GM06990 (cell line): Measurements from ENCODE around the gene CACNA2D2.

Experiments
- DNase-seq: peaks from one replicate; pipeline ENCODE4 v3.0.0-alpha.2; 2011; ENCODE audit not compliant: insufficient read length; ENCODE audit errors: extremely low read depth
- H3K27me3 ChIP-seq: replicated peaks from 2 replicates; pipeline ENCODE4 v1.6.0; 2011; ENCODE audit warnings: low read length; ENCODE audit not compliant: control insufficient read depth, insufficient read depth
- H3K36me3 ChIP-seq: 2 replicates; pipeline ENCODE4 v1.5.1; 2011; ENCODE audit warnings: low read length; ENCODE audit not compliant: control insufficient read depth, insufficient read depth
- H3K4me3 ChIP-seq: replicated peaks from 2 replicates; pipeline ENCODE4 v1.5.1; 2011; ENCODE audit warnings: low read depth, mild to moderate bottlenecking, control low read depth, low read length
- TF ChIP-seq, protein P1 (sequence below): IDR thresholded peaks from 2 replicates; pipeline ENCODE4 v1.5.1; 2011; ENCODE audit warnings: low read length, control low read depth, mild to moderate bottlenecking, inconsistent platforms; ENCODE audit not compliant: insufficient read depth, poor library complexity, severe bottlenecking

CACNA2D2 gene

GRCh38 chr3:50350527-50351322, 152.7 kb downstream of the CACNA2D2 start, which contains the start of the genes CYB561D2 and NPRL2:
Gene CYB561D2, plus strand, starts transcription at chr3:50350862. Its CDS starts 572 bp downstream, at chr3:50351434.
Gene NPRL2, minus strand, starts transcription at chr3:50350775. Its CDS starts 123 bp downstream, at chr3:50350652.
- H3K36me3 ChIP-seq, result peaks cover 31% of the 10 kb centered on the region
- DNase-seq, result peak; percentile 99
- H3K27me3 ChIP-seq, result no peaks in the 10 kb centered on the region
- peak within 1 kb of the TSS; percentile 77 for H3K4me3 ChIP-seq
- TF ChIP-seq, protein P1, sequence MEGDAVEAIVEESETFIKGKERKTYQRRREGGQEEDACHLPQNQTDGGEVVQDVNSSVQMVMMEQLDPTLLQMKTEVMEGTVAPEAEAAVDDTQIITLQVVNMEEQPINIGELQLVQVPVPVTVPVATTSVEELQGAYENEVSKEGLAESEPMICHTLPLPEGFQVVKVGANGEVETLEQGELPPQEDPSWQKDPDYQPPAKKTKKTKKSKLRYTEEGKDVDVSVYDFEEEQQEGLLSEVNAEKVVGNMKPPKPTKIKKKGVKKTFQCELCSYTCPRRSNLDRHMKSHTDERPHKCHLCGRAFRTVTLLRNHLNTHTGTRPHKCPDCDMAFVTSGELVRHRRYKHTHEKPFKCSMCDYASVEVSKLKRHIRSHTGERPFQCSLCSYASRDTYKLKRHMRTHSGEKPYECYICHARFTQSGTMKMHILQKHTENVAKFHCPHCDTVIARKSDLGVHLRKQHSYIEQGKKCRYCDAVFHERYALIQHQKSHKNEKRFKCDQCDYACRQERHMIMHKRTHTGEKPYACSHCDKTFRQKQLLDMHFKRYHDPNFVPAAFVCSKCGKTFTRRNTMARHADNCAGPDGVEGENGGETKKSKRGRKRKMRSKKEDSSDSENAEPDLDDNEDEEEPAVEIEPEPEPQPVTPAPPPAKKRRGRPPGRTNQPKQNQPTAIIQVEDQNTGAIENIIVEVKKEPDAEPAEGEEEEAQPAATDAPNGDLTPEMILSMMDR, result no peak

GRCh38 chr3:50350213-50350526, 153.3 kb downstream of the CACNA2D2 start:
- Histone ChIP-seq H3K4me3 (peak overlapping the region; percentile 77), H3K27me3 (no peaks in the 10 kb centered on the region), H3K36me3 (peaks cover 28% of the 10 kb centered on the region)
- no peak for DNase-seq
- TF ChIP-seq, protein P1, result no peak

DNA sequence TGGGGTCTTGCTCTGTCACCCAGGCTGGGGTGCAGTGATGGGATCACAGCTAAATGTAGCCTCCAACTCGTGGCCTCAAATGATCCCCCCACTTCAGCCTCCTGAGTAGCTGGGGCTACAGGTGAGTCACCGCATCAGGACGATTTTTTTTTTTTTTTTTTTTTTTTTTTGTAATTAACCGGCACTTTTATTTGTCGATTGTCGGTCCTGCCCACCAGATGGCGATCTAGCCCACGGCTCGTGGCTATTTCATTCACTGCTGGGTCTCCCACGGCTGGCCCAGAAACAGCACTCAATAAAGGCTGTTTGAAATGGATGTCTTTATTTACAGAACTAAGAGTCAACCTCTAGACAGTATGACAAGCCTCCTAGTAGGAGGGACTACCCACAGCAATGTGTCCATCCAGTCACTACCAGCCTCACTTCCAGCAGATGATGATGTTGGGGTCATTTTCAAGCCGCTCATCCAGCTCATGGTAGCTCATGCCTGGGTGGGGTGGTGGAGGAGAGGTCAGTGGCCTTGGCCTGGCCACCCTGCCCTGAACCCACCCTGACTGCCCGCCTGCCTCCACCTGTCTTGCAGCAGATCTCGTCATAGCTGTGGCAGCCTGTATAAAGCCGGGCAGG, 156.1 kb downstream of the CACNA2D2 start:
- no peak for DNase-seq
- H3K27me3 ChIP-seq, result no peaks in the 10 kb centered on the region
- no peak overlapping the region for H3K4me3 ChIP-seq
- peaks cover 11% of the 10 kb centered on the region for H3K36me3 ChIP-seq
- TF ChIP-seq, protein P1, result peak; percentile 66

- Histone ChIP-seq H3K36me3 (peaks cover 11% of the 10 kb centered on the region), H3K27me3 (no peaks in the 10 kb centered on the region), H3K4me3 (peak within 1 kb of the TSS; percentile 46)
- TF ChIP-seq, protein P1, result no peak
- DNase-seq, result peak; percentile 79
Observed at GRCh38 chr3:50345586-50346234, 157.7 kb downstream of the CACNA2D2 start, which contains the start of gene ZMYND10. Gene ZMYND10, minus strand, starts transcription at chr3:50345732. Its CDS starts 153 bp downstream, at chr3:50345579.

DNA sequence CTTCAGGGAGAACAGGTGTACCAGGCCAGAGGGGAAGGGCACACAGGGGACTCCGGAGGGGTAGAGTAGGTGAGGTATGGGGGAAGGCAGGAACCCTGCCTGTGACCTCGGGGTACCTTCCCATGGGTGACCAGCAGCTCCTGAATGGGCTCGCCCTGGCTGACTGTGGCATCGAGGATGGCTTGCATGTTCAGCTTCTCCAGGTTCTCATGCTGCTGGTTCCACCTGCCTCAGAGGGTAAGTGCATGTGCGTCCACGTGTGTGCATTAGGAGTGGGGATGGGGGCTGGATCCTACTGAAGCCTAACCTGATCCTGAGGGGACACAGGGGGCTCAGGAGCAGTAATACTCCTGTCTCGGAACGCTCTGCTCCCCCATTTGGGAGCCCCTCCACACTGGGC, 158.4 kb downstream of the CACNA2D2 start:
- H3K27me3 ChIP-seq, result no peaks in the 10 kb centered on the region
- H3K36me3 ChIP-seq, result peaks cover 11% of the 10 kb centered on the region
- TF ChIP-seq, protein P1, result no peak
- H3K4me3 ChIP-seq, result no peak overlapping the region
- DNase-seq, result no peak
